ENCODE measurements around the gene ZMYND10. TPM values are rescaled to one million over a fixed set of nuclear protein-coding genes. Genes with fewer than 3 reads are reported as not detected.

The ZMYND10 gene
- total RNA-seq, 2 donors from 2014 or later: 0.26 to 0.31 TPM

DNA sequence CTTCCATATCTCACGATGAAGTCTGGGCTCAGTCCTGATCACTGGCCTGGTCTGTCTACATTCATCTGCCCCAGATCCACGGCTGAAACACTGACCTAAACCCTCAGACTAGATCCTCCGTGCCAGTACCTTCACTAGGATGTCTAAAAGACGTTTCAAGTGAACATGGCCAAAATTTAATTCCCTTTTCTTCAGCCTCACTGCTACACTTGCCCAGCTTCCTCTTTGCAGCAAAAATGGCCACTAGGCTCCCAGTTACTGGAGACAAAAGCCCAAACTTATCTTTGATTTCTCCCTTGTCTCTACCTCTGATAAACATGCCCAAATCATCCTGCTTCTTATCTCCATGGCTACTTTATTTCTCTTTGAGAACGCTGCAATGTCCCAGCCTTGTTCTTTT lies 6.6 kb downstream of the ZMYND10 start:
- H3K36me3 ChIP-seq: no peaks in the 10 kb centered on the region
- H3K4me3 ChIP-seq: peak overlapping the region in 1 of 2 donors; percentile 90
- DNase-seq (ENCODE audit: low spot score): no peak
- peaks cover 0 to 67% of the 10 kb centered on the region in 2 donors for H3K4me1 ChIP-seq
- peak overlapping the region; percentile 99 for H3K27ac ChIP-seq
- no peaks in the 10 kb centered on the region for H3K9me3 ChIP-seq
- no peaks in the 10 kb centered on the region for H3K27me3 ChIP-seq
- TF ChIP-seq CTCF (IDR thresholded peaks at IDR 0.05): no peak

- DNase-seq (ENCODE audit: low spot score): peak; percentile 100
- no peak for TF ChIP-seq CTCF (IDR thresholded peaks at IDR 0.05)
- Histone ChIP-seq H3K4me3 (peak overlapping the region; percentile 63 to 90), H3K36me3 (peaks cover 7% of the 10 kb centered on the region), H3K4me1 (peaks cover 0 to 83% of the 10 kb centered on the region in 2 donors), H3K27ac (peak overlapping the region; percentile 99), H3K27me3 (no peaks in the 10 kb centered on the region), H3K9me3 (no peaks in the 10 kb centered on the region)
Observed at GRCh38 chr3:50337175-50337861, 8.2 kb downstream of the ZMYND10 start.

- H3K4me1 ChIP-seq: peaks cover 0 to 87% of the 10 kb centered on the region in 2 donors
- H3K27ac ChIP-seq: peak overlapping the region; percentile 99
- H3K27me3 ChIP-seq: no peaks in the 10 kb centered on the region
- no peak for TF ChIP-seq CTCF (IDR thresholded peaks at IDR 0.05)
- peak overlapping the region; percentile 63 to 90 for H3K4me3 ChIP-seq
- peaks cover 15% of the 10 kb centered on the region for H3K36me3 ChIP-seq
- H3K9me3 ChIP-seq: no peaks in the 10 kb centered on the region
- DNase-seq (ENCODE audit: low spot score): no peak
Observed at GRCh38 chr3:50336452-50337174, 8.9 kb downstream of the ZMYND10 start.

DNA sequence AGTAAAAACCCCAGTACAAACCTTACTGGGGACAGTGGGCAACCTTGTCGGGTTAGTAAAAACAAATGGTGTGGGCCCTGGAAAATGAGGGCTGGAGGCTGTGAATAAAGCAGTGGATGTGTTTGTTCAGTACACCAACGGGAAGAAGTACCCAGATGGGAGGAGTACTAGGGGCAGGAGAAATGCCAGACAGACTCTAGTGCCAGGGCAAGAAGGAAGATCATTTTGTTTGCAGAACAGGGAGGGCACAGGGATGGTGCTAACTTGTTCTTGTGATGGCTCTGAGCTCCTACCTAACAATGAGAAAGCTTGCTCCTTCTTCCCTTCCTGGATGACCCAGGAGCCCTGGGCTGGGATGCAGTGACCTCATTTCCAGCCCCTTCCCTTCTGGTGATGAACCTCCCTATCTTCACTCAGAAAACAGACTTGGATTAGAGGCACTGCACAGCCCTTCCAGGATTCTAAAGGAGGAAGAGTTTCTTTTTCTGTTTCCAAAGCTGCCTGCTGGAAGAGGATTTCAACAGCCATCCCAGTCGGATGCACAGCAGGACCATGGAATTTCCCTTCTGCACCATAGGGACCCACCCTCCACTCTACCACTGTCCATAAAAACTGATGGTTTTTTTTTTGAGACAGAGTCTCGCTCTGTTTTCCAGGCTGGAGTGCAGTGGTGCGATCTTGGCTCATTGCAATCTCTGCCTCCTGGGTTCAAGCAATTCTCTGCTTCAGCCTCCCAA lies 11.0 kb downstream of the ZMYND10 start:
- no peak for TF ChIP-seq CTCF (IDR thresholded peaks at IDR 0.05)
- Histone ChIP-seq H3K4me1 (peaks cover 0 to 67% of the 10 kb centered on the region in 2 donors), H3K9me3 (no peaks in the 10 kb centered on the region), H3K36me3 (peaks cover 36% of the 10 kb centered on the region), H3K27ac (peak overlapping the region; percentile 99), H3K27me3 (no peaks in the 10 kb centered on the region), H3K4me3 (peak overlapping the region in 1 of 2 donors; percentile 90)
- DNase-seq (ENCODE audit: low spot score): no peak

- Histone ChIP-seq H3K36me3 (peaks cover 39% of the 10 kb centered on the region), H3K4me3 (peak overlapping the region; percentile 10 to 90), H3K27ac (peak overlapping the region; percentile 99), H3K27me3 (no peaks in the 10 kb centered on the region), H3K9me3 (no peaks in the 10 kb centered on the region), H3K4me1 (peaks cover 0 to 65% of the 10 kb centered on the region in 2 donors)
- TF ChIP-seq CTCF (IDR thresholded peaks at IDR 0.05): no peak
- DNase-seq (ENCODE audit: low spot score): peak; percentile 93
Observed at GRCh38 chr3:50333744-50334328, 11.7 kb downstream of the ZMYND10 start.
